NCI-H2081 treated with DMSO at 0.1 percent for 48 hours (cell line): ENCODE results near the gene RDH13.
"Not testable (repeated sequence)": the region's sequence is repeated elsewhere in the genome, so short reads cannot be mapped to it uniquely, and the experiment has no call there.

Source experiments
- DNase-seq: peaks from one replicate; lab custom pipeline; 2025; lab: John Stamatoyannopoulos, UW

RDH13 gene

DNA sequence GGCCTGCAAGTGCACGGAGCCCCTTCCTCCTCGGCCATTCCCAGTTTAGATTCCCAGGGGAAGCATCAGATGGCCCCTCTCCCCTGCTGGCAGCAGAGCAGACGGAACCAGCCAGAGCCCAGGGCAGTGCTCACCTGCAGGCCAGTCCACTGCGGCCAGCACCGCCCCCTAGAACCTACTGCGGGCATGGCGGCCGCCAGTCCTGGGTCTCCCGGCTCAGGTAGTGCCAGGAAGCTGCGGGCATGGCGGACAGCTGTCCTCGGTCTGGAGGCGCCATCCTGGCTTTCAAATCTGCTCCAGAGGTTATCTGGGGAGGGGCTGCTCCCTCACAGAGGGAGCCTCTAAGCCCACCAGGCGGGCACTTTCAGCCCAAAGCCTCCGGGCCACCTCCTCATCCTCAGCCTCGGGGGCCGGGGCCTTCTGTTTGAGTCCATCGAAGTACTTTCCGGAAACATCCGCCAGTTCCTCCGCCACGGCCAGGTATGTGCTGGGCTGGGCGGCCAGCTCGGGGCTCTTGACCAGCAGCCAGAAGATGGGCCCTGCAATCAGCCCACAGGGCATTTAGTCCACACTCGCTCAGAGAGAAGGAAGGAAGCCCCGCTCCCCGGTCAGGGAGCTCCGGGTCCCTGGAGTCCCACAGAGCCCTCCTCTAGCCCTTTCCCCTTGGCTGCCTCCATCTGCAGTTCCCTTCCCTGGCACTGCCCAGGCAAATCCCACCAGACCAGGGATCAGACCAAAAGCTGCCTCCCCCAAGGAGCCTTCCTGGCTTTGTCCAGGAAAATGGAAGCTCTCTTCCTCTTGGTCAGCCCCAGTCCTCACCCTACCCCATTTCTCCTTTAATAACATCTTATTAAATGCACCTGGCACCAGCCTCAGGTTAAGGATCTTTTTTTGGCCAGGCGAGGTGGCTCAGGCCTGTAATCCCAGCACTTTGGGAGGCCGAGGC, 17.9 kb downstream of the RDH13 start:
- no peak for DNase-seq

- DNase-seq: no peak
These were observed 18.7 kb downstream of the RDH13 start for GRCh38 chr19:55044286-55044685.

DNA sequence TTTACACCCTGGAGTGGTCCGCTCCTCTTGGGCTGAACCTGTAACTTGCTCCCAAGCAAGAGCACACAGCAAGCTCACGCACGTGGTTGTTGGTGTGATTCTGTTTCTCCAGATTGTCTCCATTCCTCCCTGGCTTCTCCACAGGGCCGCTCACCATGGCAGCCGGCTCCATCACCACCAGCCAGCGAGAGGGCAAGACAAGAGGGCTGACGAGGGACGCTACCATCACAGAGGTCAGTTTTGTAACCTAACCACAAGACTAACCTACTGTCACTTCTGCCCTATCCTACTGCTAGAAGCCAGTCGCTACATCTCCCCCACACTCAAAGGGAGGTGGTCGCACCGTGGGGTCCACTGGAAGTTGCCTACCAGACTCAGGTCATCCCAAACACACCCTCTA, 20.3 kb downstream of the RDH13 start:
- no peak for DNase-seq

DNA sequence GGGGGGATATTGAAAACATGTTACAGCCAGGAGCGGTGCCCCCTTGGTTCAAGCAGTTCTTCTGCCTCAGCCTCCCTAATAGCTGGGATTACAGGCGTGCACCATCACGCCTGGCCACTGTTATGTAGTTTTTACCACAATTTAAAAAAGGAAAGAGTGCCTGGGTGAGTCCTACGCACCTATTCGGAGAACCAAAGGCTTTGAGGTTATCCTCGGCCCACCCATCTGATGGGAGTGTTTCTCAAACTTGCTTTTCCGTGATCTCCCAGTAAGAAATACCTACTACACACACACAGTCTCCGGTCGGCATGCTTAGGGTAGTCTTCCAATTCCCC, 20.6 kb downstream of the RDH13 start:
- no peak for DNase-seq

- no peak for DNase-seq
These were observed 21.2 kb downstream of the RDH13 start for GRCh38 chr19:55041627-55042343.

DNA sequence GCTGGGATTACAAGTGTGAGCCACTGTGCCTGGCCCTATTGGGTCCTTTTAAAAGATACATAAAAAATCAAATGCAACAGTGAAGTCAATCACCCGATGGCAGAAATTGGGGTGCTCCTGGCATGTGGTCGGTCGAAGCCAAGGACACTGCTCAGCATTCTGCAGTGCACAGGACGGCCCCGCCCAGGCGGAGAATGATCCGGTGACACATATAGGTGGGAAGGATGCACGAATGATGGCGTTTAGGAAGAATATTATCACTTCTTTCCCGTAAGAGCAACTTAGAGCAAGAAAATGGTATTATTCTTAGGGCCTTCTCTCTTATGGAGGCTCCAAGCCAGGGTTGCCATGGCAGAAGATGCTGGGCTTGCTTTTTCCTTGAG, 21.7 kb downstream of the RDH13 start:
- no peak for DNase-seq

DNA sequence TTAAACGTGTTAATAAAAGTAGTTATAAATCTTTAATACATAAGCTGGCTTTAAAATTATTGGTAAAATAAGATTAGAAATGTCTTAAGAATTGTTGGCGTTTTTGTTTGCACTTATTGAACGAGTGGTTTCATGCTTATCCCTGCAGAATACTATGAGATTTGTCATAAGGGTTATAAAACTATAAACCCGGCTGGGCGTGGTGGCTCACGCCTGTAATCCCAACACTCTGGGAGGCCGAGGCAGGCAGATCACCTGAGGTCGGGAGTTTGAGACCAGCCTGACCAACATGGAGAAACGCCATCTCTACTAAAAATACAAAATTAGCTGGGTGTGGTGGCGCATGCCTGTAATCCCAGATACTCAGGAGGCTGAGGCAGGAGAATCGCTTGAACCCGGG, 22.3 kb downstream of the RDH13 start:
- not testable (repeated sequence) for DNase-seq

DNA sequence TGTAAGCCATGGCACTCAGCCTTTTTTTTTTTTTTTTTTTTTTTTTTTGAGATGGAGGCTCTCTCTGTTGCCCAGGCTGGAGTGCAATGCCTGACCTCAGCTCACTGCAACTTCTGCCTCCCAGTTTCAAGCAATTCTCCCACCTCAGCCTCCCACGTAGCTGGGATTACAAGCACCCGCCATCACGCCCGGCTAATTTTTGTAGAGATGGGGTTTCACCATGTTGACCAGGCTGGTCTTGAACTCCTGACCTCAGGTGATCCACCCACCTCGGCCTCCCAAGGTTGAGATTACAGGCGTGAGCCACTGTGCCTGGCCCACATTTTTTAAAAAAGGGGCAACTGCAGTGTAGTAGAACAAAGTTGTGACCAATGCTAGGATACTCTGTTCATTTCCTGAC, 25.3 kb downstream of the RDH13 start:
- not testable (repeated sequence) for DNase-seq

DNA sequence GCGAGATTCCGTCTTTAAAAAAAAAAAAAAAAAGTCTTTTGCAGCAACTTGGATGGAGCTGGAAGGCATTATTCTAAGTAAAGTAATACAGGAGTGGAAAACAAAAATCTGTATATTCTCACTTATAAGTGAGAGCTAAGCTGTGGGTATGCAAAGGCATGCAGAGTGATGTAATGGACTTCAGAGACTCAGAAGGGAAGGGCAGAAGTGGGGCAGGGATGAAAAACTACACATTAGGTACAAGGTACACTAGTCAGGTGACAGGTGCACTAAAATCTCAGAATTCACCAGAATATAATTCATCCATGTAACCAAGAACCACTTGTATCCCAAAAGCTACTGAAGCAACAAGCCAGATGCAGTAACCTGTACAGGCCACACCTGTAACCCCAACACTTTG, 26.9 kb downstream of the RDH13 start:
- DNase-seq: no peak

- DNase-seq: no peak
These were observed 28.2 kb downstream of the RDH13 start for GRCh38 chr19:55034751-55035150.

DNA sequence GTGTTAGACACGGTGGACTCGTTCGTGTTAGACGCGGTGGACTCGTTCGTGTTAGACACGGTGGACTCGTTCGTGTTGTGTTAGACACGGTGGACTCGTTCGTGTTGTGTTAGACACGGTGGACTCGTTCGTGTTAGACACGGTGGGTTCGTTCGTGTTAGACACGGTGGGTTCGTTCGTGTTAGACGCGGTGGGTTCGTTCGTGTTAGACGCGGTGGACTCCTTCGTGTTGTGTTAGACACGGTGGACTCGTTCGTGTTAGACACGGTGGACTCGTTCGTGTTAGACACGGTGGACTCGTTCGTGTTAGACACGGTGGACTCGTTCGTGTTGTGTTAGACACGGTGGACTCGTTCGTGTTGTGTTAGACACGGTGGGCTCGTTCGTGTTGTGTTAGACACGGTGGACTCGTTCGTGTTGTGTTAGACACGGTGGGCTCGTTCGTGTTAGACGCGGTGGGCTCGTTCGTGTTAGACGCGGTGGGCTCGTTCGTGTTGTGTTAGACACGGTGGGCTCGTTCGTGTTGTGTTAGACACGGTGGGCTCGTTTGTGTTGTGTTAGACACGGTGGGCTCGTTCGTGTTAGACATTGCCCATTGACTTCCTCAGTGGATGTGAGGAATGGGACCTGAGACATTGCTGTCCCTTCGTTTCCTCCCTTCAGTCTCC, 29.8 kb downstream of the RDH13 start:
- not testable (repeated sequence) for DNase-seq

- no peak for DNase-seq
These were observed 30.7 kb downstream of the RDH13 start for GRCh38 chr19:55032170-55032800.

- no peak for DNase-seq
These were observed 31.8 kb downstream of the RDH13 start for GRCh38 chr19:55031178-55031577.

- DNase-seq: no peak
These were observed 34.2 kb downstream of the RDH13 start for GRCh38 chr19:55028757-55029156.

GRCh38 chr19:55027472-55028337, 35.2 kb downstream of the RDH13 start:
- DNase-seq: no peak

- DNase-seq: not testable (repeated sequence)
These were observed 35.8 kb downstream of the RDH13 start for GRCh38 chr19:55027140-55027471.

DNA sequence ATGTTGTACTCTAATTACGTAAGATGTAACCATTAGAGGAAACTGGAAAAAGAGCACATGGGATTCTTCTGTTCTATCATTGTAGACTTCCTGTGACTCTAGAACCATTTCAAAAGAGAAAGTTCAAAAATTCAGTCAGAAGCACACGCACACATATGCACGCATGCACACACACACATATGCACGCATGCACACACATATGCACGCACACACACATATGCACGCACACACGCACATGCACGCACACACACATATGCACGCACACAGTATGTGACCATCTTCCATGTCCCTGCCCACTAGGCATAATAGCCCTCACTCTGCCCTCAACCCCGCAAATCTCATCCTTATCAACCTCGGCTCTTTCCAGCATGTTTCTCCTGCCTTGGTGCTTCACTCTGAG, 38.8 kb downstream of the RDH13 start:
- DNase-seq: no peak

GRCh38 chr19:55020351-55020750, 42.6 kb downstream of the RDH13 start:
- DNase-seq: not testable (repeated sequence)

DNA sequence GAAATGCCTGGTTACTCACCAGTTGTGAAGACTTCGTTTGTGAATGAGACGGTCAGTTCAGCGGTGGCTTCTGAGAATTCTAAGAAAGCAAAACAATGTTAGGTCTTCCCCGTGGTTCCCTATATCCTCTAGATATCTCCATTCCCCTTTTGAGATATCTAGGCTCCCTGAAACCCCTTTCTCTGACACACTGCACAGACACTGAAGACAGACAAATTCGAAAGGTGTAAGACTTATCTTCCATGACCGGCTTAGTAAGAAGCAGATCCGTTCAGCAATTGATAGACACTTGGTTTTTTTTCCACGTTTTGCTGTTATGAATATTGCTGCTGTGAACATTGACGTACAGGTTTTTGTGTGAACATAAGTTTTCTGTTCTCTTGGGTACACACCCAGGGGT, 44.3 kb downstream of the RDH13 start:
- DNase-seq: no peak

- no peak for DNase-seq
These were observed 44.7 kb downstream of the RDH13 start for GRCh38 chr19:55018216-55018615.

GRCh38 chr19:55016017-55016416, 46.9 kb downstream of the RDH13 start:
- DNase-seq: no peak

- DNase-seq: no peak
These were observed 47.8 kb downstream of the RDH13 start for GRCh38 chr19:55015126-55015525.
